ENCODE results near the gene TNNT3. TPM values are rescaled to one million over a fixed set of nuclear protein-coding genes. Genes with fewer than 3 reads are reported as not detected.
A peak's percentile ranks its signal among the peaks of the same experiment; 100 is the strongest.

Gene TNNT3
- total RNA-seq, 1 experiment from 2014 or later, result 2.3 TPM

GRCh38 chr11:1920909-1921573 lies 1.5 kb downstream of the TNNT3 start:
- H3K27ac ChIP-seq, result peak overlapping the region; percentile 89

DNA sequence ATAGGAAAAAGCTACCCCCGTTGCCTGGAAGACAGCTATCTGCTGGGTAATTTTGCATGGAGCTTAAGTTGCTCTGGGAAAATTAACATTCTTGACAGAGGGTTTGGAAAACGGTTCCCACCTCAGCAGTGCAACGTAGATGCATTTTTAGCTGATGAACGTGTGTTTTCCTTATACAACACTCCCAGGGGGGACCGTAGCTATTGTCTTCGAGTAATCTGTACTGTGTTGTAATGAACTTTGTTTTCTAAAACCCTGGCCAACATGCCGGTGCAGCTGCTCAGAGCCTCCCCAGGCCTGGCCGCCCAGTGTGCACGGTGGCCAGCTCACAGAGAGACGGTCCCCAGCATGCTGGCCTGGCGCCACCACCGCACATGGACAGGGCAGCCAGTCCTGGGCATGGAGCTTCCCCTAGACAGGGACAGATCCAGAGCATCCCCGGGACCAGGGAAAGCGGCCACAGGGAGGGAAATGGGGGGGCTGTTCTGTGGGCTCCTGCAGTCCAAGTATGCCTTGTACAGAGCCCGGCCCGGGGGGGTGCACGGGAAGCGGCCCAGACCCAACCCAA lies 2.2 kb downstream of the TNNT3 start:
- Histone ChIP-seq H3K9me3 (replicated peaks) (no peaks in the 10 kb centered on the region), H3K4me1 (peaks cover 43% of the 10 kb centered on the region), H3K27me3 (no peaks in the 10 kb centered on the region), H3K27ac (peak overlapping the region; percentile 89), H3K4me3 (peak overlapping the region; percentile 7), H3K36me3 (no peaks in the 10 kb centered on the region)
- DNase-seq, result peak; percentile 72 to 74

More at GRCh38 chr11:1920909-1921573, 1.5 kb downstream of the TNNT3 start:
- peak; percentile 68 to 72 for DNase-seq
- Histone ChIP-seq H3K4me1 (peaks cover 44% of the 10 kb centered on the region), H3K36me3 (no peaks in the 10 kb centered on the region), H3K4me3 (peak overlapping the region; percentile 7), H3K27me3 (no peaks in the 10 kb centered on the region), H3K9me3 (replicated peaks) (no peaks in the 10 kb centered on the region)

DNA sequence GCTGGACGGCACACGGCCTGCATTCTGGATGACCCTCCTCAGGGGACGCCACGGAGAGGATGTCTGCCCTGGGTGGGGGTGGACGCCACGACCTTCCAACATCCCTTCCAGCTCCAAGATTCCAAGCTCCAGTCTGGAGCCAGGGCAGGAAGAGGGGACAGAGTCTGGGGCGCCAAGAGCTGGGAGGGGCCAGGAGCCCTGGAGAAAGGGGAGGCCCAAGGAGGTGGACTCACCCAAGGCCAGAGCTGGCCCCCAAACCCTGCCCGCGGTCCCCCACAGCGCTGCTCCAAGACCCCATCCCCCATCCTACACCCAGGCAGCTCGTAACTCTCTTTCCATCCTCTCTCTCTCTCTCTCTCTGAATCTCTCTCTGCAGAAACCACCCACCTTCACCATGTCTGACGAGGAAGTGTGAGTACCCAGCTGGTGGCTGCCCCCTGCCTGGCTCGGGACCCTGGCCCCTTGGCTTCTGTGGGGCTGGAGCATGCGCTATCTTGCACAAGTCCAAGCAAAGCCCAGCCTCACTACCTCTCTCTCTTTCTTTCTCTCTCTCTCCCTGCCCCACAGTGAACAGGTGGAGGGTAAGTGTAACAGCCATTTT lies 3.1 kb downstream of the TNNT3 start:
- DNase-seq, result peak in 1 of 2 experiments; percentile 42
- Histone ChIP-seq H3K9me3 (replicated peaks) (no peaks in the 10 kb centered on the region), H3K27me3 (no peaks in the 10 kb centered on the region), H3K36me3 (no peaks in the 10 kb centered on the region), H3K4me3 (no peak overlapping the region), H3K27ac (peak overlapping the region; percentile 89; the same call in 1 of the 2 replicates), H3K4me1 (peaks cover 37% of the 10 kb centered on the region)

- Histone ChIP-seq H3K36me3 (no peaks in the 10 kb centered on the region), H3K27ac (no peak overlapping the region; the same call in 1 of the 2 replicates), H3K4me1 (peaks cover 36% of the 10 kb centered on the region), H3K27me3 (no peaks in the 10 kb centered on the region), H3K4me3 (no peak overlapping the region), H3K9me3 (replicated peaks) (no peaks in the 10 kb centered on the region)
- DNase-seq, result no peak
Measured at GRCh38 chr11:1923201-1923956, 3.9 kb downstream of the TNNT3 start.

GRCh38 chr11:1924181-1924580 lies 4.7 kb downstream of the TNNT3 start:
- no peak for DNase-seq
- H3K4me1 ChIP-seq, result peaks cover 36% of the 10 kb centered on the region
- H3K27ac ChIP-seq, result no peak overlapping the region
- no peaks in the 10 kb centered on the region for H3K9me3 ChIP-seq (replicated peaks)
- H3K27me3 ChIP-seq, result no peaks in the 10 kb centered on the region
- no peak overlapping the region for H3K4me3 ChIP-seq
- H3K36me3 ChIP-seq, result no peaks in the 10 kb centered on the region

DNA sequence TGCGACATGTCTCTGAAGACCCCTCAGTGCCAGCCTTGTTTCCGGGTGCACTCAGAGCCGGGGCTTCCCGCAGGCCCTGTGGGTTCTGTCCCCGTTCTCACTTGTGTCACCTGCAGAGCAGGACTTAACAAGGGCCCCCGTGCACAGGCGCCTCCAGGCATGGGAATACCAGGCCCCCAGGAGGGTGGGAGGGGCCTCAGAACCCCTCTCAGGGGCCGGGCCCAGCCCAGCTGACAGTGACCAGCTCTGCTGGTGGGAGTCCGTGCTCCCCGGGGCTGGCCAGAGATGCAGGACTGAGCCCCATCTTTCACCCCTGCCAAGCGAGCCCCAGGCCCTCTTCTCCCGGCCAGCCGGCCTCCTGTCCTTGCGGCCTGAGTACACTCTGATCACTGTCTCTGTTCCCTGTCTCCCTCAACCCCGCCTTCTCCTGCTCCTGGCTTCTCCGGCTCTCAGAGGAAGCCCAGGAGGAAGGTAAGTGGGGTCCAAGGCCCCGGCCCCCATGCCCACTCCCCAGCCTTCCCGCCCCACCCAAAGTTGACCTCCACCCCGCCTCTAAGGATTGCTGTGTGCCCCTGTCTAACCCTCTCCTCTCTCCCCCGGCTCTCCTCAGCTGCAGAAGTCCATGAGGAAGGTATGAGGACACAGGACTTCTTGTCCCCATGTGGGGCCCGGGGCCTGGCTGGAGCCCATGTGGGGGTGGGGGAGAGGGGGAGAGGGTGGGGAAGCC lies 5.3 kb downstream of the TNNT3 start:
- Histone ChIP-seq H3K4me1 (peaks cover 30% of the 10 kb centered on the region), H3K27me3 (no peaks in the 10 kb centered on the region), H3K9me3 (replicated peaks) (no peaks in the 10 kb centered on the region), H3K27ac (no peak overlapping the region), H3K4me3 (no peak overlapping the region), H3K36me3 (no peaks in the 10 kb centered on the region)
- no peak for DNase-seq

GRCh38 chr11:1925373-1926155 lies 6.1 kb downstream of the TNNT3 start:
- no peak overlapping the region for H3K27ac ChIP-seq

GRCh38 chr11:1926156-1927025 lies 6.9 kb downstream of the TNNT3 start:
- no peak overlapping the region for H3K27ac ChIP-seq
- DNase-seq, result no peak
- H3K27me3 ChIP-seq, result no peaks in the 10 kb centered on the region
- H3K4me1 ChIP-seq, result peaks cover 20% of the 10 kb centered on the region
- no peaks in the 10 kb centered on the region for H3K9me3 ChIP-seq (replicated peaks)
- no peaks in the 10 kb centered on the region for H3K36me3 ChIP-seq
- no peak overlapping the region for H3K4me3 ChIP-seq

More at GRCh38 chr11:1925373-1926155, 6.1 kb downstream of the TNNT3 start:
- Histone ChIP-seq H3K9me3 (replicated peaks) (no peaks in the 10 kb centered on the region), H3K4me1 (peaks cover 27% of the 10 kb centered on the region), H3K4me3 (no peak overlapping the region), H3K36me3 (no peaks in the 10 kb centered on the region), H3K27me3 (no peaks in the 10 kb centered on the region)
- no peak for DNase-seq

DNA sequence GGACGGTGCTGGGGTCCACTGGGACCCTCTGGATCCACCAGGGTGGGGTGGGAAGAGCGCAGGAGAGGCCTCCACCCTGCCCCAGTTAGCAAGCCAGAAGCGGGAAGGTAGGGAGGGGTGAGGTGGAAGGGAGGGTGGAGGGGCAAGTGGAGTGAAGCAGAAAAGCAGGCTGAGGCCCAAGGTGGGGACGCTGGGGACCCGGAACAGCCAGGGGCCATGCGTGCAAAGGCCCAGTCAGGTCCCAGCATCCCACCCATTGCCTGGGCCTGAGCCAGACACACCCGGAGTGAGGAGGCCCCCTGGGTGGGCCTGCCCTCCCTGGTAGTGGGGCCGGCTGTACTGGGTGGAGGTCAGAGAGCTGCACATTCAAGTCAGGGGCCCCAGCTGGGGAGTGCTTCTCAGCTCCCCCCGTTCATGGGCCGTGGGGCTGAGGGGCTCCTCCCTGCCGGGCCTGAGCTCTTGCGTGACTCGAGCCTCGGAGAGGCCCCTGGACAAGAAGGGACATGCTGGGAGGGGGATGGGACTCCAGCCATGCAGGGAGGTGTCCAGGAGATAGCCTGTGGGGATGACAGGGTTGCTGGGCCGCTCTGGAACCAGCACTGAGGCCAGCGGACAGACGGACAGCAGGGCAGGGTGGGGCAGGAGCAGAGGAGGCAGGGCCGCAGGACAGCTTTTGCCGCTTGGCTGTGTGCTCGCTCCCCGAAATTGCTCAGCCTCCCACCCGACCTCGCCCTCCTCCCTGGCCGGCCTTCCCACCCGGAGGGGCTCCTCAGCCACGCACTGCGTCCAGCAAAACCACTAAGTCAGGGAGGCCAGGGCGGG lies 7.7 kb downstream of the TNNT3 start:
- DNase-seq, result no peak
- H3K36me3 ChIP-seq, result no peaks in the 10 kb centered on the region
- no peaks in the 10 kb centered on the region for H3K9me3 ChIP-seq (replicated peaks)
- peaks cover 13% of the 10 kb centered on the region for H3K4me1 ChIP-seq
- H3K4me3 ChIP-seq, result no peak overlapping the region
- H3K27ac ChIP-seq, result no peak overlapping the region
- H3K27me3 ChIP-seq, result no peaks in the 10 kb centered on the region

GRCh38 chr11:1927848-1928469 lies 8.5 kb downstream of the TNNT3 start:
- H3K9me3 ChIP-seq (replicated peaks), result no peaks in the 10 kb centered on the region
- peaks cover 6% of the 10 kb centered on the region; the same call in 1 of the 2 replicates for H3K4me1 ChIP-seq
- no peak overlapping the region for H3K4me3 ChIP-seq
- no peaks in the 10 kb centered on the region for H3K36me3 ChIP-seq
- H3K27ac ChIP-seq, result no peak overlapping the region
- no peaks in the 10 kb centered on the region for H3K27me3 ChIP-seq
- no peak for DNase-seq

DNA sequence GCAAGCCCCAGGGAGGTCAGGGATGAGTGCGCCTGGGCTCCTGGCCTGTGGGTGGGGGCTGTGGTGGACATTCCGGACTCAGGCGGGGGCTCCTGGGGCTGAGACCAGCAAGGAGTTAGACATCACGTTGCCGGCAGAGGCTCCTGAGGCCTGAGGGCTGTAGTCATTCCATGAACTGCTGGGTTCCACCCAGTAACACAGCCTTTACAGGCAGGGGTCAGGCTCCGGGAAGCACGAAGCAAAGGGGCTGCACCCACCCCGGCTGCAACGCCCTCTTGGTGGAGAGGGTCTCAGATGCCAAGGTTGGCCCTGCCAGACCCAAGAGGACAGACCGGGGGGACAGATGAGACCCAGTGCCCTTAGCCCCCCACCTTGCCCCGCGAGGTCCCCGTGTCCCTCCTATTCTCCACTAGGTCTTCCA lies 9.0 kb downstream of the TNNT3 start:
- Histone ChIP-seq H3K27me3 (no peaks in the 10 kb centered on the region), H3K36me3 (no peaks in the 10 kb centered on the region), H3K9me3 (replicated peaks) (no peaks in the 10 kb centered on the region), H3K4me3 (no peak overlapping the region), H3K4me1 (0 out of 2 replicates have a peak, but pooled peaks cover 4% of the 10 kb centered on the region), H3K27ac (no peak overlapping the region)
- no peak for DNase-seq

GRCh38 chr11:1928891-1929541 lies 9.5 kb downstream of the TNNT3 start:
- Histone ChIP-seq H3K4me3 (no peak overlapping the region), H3K27ac (no peak overlapping the region), H3K27me3 (no peaks in the 10 kb centered on the region), H3K36me3 (no peaks in the 10 kb centered on the region), H3K4me1 (0 out of 2 replicates have a peak, but pooled peaks cover 4% of the 10 kb centered on the region), H3K9me3 (replicated peaks) (no peaks in the 10 kb centered on the region)
- no peak for DNase-seq
